Liver (tissue), 9 donors: ENCODE data around the gene GRIP1. TPM values are rescaled to one million over a fixed set of nuclear protein-coding genes. Genes with fewer than 3 reads are reported as not detected.

Source experiments
- DNase-seq: peaks from one replicate; pipeline ENCODE4 v3.0.0-alpha.2; 2017; ENCODE audit warnings: low spot score
- H3K27ac ChIP-seq, 2 donors: one replicate each; pipeline ENCODE4 v1.7.0; 2013; ENCODE audit warnings: inconsistent platforms in 2 of 2, low read length in 2 of 2, control low read depth in 1 of 2, low read depth in 1 of 2, mild to moderate bottlenecking in 1 of 2
- H3K27me3 ChIP-seq, 4 donors: one replicate each; pipeline versions ENCODE4 v1.6.1 to v1.7.0; 2013; ENCODE audit warnings: low read length in 3 of 4, inconsistent platforms in 1 of 4, mild to moderate bottlenecking in 1 of 4, moderate library complexity in 1 of 4; ENCODE audit not compliant: control insufficient read depth in 4 of 4, insufficient read depth in 4 of 4
- H3K36me3 ChIP-seq, 4 donors: one replicate each; pipeline versions ENCODE4 v1.6.1 to v1.7.0; 2013; ENCODE audit warnings: low read length in 3 of 4, mild to moderate bottlenecking in 3 of 4, low read depth in 1 of 4, moderate library complexity in 1 of 4; ENCODE audit not compliant: control insufficient read depth in 4 of 4, insufficient read depth in 3 of 4
- H3K4me1 ChIP-seq, 4 donors: one replicate each; pipeline versions ENCODE4 v1.6.1 to v1.7.0; 2013; ENCODE audit warnings: low read length in 3 of 4, mild to moderate bottlenecking in 3 of 4, moderate library complexity in 1 of 4; ENCODE audit not compliant: control insufficient read depth in 4 of 4, insufficient read depth in 4 of 4
- H3K4me3 ChIP-seq, 3 donors: one replicate each; pipeline versions ENCODE4 v1.6.1 to v1.7.0; 2013; ENCODE audit warnings: low read length in 3 of 3, control low read depth in 1 of 3, low read depth in 1 of 3, mild to moderate bottlenecking in 1 of 3
- H3K9ac ChIP-seq, 2 donors: one replicate each; pipeline ENCODE4 v1.7.0; 2013; ENCODE audit warnings: low read length in 2 of 2, mild to moderate bottlenecking in 2 of 2, moderate library complexity in 2 of 2, control low read depth in 1 of 2, low read depth in 1 of 2
- H3K9me3 ChIP-seq, 4 donors: one replicate each; pipeline versions ENCODE4 v1.6.1 to v1.7.0; 2013; ENCODE audit warnings: low read length in 3 of 4; ENCODE audit not compliant: control insufficient read depth in 4 of 4
- EGR1 ChIP-seq, 2 donors: IDR thresholded peaks; 2 replicates each; pipeline ENCODE4 v1.6.1; 2016 to 2018; ENCODE audit warnings: antibody characterized with exemption in 2 of 2, low read depth in 2 of 2
- FOXA1 ChIP-seq: IDR thresholded peaks from 2 replicates; pipeline ENCODE4 v1.6.1; 2016; ENCODE audit warnings: antibody characterized with exemption
- FOXA2 ChIP-seq: IDR thresholded peaks from 2 replicates; pipeline ENCODE4 v1.6.1; 2016; ENCODE audit warnings: antibody characterized with exemption
- GABPA ChIP-seq, 2 donors: IDR thresholded peaks in 1 of 2; conservative IDR thresholded peaks in 1 of 2; 2 replicates each; pipeline ENCODE4 v1.6.1; 2016; ENCODE audit warnings: antibody characterized with exemption in 2 of 2, mild to moderate bottlenecking in 1 of 2, moderate library complexity in 1 of 2
- HNF4A ChIP-seq, 2 donors: conservative IDR thresholded peaks; 2 replicates each; pipeline ENCODE4 v1.6.1; 2016; ENCODE audit warnings: antibody characterized with exemption in 2 of 2, mild to moderate bottlenecking in 2 of 2
- HNF4G ChIP-seq: IDR thresholded peaks from 2 replicates; pipeline ENCODE4 v1.6.1; 2016; ENCODE audit warnings: antibody characterized with exemption
- NR2F2 ChIP-seq: IDR thresholded peaks from 2 replicates; pipeline ENCODE4 v1.6.1; 2016; ENCODE audit warnings: antibody characterized with exemption
- RAD21 ChIP-seq, 2 donors: IDR thresholded peaks; 2 replicates each; pipeline ENCODE4 v1.6.1; 2016; ENCODE audit warnings: antibody characterized with exemption in 2 of 2, mild to moderate bottlenecking in 2 of 2
- RXRA ChIP-seq, 2 donors: IDR thresholded peaks; 2 replicates each; pipeline ENCODE4 v1.6.1; 2017 to 2018; ENCODE audit warnings: antibody characterized with exemption in 2 of 2, mild to moderate bottlenecking in 1 of 2
- TAF1 ChIP-seq: conservative IDR thresholded peaks from 2 replicates; pipeline ENCODE4 v1.6.1; 2016; ENCODE audit warnings: antibody characterized with exemption, mild to moderate bottlenecking
- YY1 ChIP-seq: IDR thresholded peaks from 2 replicates; pipeline ENCODE4 v1.6.1; 2016; ENCODE audit warnings: antibody characterized with exemption, mild to moderate bottlenecking
- WGBS: extraction: QIAGEN DNeasy Blood & Tissue Kit; methylation state at CpG from one replicate; pipeline ENCODE4 v1.1.7; 2013; 5-methylcytosine and 5-hydroxymethylcytosine counted together
- polyA plus RNA-seq, 2 donors: library from polyadenylated mRNA; stranded (reverse) in 1 of 2; unstranded in 1 of 2; fragments of 200-250 nt in 1 of 2; fragments of >200 nt in 1 of 2; fragmentation: Nextera tagmentation in 1 of 2; extraction: Ambion mirVana in 1 of 2; gene quantifications; one replicate each; pipeline versions ENCODE4 v1.2.1 to v1.2.3, GENCODE V29; 2013 to 2015
- total RNA-seq, 2 donors: library from RNA; depleted of rRNA; stranded (reverse); fragments of >200 nt; gene quantifications; one replicate each; pipeline ENCODE4 v1.2.3, GENCODE V29; 2014
- TF ChIP-seq, protein P1 (sequence below): IDR thresholded peaks from 2 replicates; pipeline ENCODE4 v1.6.1; 2016; ENCODE audit warnings: antibody characterized with exemption
- TF ChIP-seq, protein P2 (sequence below): IDR thresholded peaks from 2 replicates; pipeline ENCODE4 v1.6.1; 2016; ENCODE audit warnings: antibody characterized with exemption
- TF ChIP-seq, protein P3 (sequence below): IDR thresholded peaks from 2 replicates; pipeline ENCODE4 v1.6.1; 2016; ENCODE audit warnings: antibody characterized with exemption
- TF ChIP-seq, protein P4 (sequence below): IDR thresholded peaks from 2 replicates; pipeline ENCODE4 v1.6.1; 2016; ENCODE audit warnings: antibody characterized with exemption, mild to moderate bottlenecking
- donor health status: healthy.
- donor health status: healthy.
- donor health status: healthy.
- donor health status: healthy.
- donor health status: healthy.

The GRIP1 gene
- total and polyA plus RNA-seq, 4 donors: 0.05 to 1.5 (median 0.24) TPM

DNA sequence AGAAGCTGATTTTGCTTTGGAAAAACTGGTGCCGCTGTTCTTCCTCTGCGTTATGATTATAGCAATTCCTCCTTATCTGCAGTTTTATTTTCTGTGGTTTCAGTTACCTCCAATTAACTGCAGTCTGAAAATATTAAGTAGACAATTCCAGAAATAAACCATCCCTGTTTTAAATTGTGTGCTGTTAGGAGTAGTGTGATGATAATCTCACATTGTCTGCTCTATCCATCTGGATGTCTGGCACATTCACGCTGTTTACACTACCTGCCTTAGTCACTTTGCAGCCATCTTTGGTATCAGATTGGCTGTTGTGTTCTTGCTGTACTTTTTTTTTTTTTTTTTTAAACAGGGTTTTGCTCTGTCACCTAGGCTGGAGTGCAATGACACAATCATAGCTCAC, 141.0 kb downstream of the GRIP1 start:
- no peak for DNase-seq
- H3K36me3 ChIP-seq: no peaks in the 10 kb centered on the region
- no peak overlapping the region for H3K9ac ChIP-seq
- WGBS: 89% methylated on average over 3 of the region's 3 CpGs
- TF ChIP-seq FOXA1 (no peak), FOXA2 (no peak), EGR1 (IDR thresholded peaks at IDR 0.05; ENCODE audit: low read depth in 2 of 2) (no peak), RXRA (IDR thresholded peaks at IDR 0.05) (no peak), NR2F2 (no peak), TAF1 (no peak), YY1 (no peak), RAD21 (IDR thresholded peaks at IDR 0.05) (no peak), HNF4G (no peak), HNF4A (conservative IDR thresholded peaks at IDR 0.05) (no peak)
- TF ChIP-seq, protein P1, sequence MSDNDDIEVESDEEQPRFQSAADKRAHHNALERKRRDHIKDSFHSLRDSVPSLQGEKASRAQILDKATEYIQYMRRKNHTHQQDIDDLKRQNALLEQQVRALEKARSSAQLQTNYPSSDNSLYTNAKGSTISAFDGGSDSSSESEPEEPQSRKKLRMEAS: no peak
- TF ChIP-seq, protein P2, sequence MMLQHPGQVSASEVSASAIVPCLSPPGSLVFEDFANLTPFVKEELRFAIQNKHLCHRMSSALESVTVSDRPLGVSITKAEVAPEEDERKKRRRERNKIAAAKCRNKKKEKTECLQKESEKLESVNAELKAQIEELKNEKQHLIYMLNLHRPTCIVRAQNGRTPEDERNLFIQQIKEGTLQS: no peak
- TF ChIP-seq, protein P3, sequence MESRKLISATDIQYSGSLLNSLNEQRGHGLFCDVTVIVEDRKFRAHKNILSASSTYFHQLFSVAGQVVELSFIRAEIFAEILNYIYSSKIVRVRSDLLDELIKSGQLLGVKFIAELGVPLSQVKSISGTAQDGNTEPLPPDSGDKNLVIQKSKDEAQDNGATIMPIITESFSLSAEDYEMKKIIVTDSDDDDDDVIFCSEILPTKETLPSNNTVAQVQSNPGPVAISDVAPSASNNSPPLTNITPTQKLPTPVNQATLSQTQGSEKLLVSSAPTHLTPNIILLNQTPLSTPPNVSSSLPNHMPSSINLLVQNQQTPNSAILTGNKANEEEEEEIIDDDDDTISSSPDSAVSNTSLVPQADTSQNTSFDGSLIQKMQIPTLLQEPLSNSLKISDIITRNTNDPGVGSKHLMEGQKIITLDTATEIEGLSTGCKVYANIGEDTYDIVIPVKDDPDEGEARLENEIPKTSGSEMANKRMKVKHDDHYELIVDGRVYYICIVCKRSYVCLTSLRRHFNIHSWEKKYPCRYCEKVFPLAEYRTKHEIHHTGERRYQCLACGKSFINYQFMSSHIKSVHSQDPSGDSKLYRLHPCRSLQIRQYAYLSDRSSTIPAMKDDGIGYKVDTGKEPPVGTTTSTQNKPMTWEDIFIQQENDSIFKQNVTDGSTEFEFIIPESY: no peak
- TF ChIP-seq, protein P4, sequence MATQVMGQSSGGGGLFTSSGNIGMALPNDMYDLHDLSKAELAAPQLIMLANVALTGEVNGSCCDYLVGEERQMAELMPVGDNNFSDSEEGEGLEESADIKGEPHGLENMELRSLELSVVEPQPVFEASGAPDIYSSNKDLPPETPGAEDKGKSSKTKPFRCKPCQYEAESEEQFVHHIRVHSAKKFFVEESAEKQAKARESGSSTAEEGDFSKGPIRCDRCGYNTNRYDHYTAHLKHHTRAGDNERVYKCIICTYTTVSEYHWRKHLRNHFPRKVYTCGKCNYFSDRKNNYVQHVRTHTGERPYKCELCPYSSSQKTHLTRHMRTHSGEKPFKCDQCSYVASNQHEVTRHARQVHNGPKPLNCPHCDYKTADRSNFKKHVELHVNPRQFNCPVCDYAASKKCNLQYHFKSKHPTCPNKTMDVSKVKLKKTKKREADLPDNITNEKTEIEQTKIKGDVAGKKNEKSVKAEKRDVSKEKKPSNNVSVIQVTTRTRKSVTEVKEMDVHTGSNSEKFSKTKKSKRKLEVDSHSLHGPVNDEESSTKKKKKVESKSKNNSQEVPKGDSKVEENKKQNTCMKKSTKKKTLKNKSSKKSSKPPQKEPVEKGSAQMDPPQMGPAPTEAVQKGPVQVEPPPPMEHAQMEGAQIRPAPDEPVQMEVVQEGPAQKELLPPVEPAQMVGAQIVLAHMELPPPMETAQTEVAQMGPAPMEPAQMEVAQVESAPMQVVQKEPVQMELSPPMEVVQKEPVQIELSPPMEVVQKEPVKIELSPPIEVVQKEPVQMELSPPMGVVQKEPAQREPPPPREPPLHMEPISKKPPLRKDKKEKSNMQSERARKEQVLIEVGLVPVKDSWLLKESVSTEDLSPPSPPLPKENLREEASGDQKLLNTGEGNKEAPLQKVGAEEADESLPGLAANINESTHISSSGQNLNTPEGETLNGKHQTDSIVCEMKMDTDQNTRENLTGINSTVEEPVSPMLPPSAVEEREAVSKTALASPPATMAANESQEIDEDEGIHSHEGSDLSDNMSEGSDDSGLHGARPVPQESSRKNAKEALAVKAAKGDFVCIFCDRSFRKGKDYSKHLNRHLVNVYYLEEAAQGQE: no peak
- no peaks in the 10 kb centered on the region for H3K4me1 ChIP-seq
- no peaks in the 10 kb centered on the region for H3K27me3 ChIP-seq
- no peaks in the 10 kb centered on the region for H3K9me3 ChIP-seq
- H3K4me3 ChIP-seq: no peak overlapping the region
- no peak overlapping the region for H3K27ac ChIP-seq

DNA sequence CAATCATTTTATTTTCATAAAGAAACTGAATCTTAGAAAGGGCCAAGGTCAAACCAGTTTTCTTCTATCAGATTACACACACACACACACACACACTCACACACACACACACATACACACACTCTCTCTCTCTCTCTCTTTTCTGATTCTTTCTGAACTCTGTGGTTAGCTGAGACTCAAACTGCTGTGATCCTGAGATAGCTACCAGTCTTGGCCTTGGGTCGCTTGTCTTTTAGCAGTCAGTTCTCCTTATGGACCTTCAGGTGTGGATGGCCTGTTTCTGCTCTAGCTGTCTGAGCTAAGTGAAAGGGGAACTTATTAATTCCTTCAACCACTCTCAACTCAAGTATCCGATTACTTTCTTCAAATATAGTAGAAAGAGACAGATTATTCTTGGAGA, 145.1 kb downstream of the GRIP1 start:
- no peaks in the 10 kb centered on the region for H3K36me3 ChIP-seq
- H3K9me3 ChIP-seq: no peaks in the 10 kb centered on the region
- TF ChIP-seq GABPA (IDR thresholded peaks at IDR 0.05 in 1 of 2, conservative IDR thresholded peaks at IDR 0.05 in 1 of 2): no peak
- TF ChIP-seq RAD21 (IDR thresholded peaks at IDR 0.05): no peak
- TF ChIP-seq, protein P1: no peak
- no peak for TF ChIP-seq HNF4A (conservative IDR thresholded peaks at IDR 0.05)
- TF ChIP-seq TAF1: no peak
- no peak overlapping the region for H3K4me3 ChIP-seq
- no peak for DNase-seq
- 81% methylated on average over 2 of the region's 2 CpGs for WGBS
- H3K27me3 ChIP-seq: no peaks in the 10 kb centered on the region
- no peaks in the 10 kb centered on the region for H3K4me1 ChIP-seq
- H3K27ac ChIP-seq: no peak overlapping the region
- no peak overlapping the region for H3K9ac ChIP-seq
